HFFc6 (cell line): ENCODE data around the gene GDAP1L1. TPM values are rescaled to one million over a fixed set of nuclear protein-coding genes. Genes with fewer than 3 reads are reported as not detected.
A peak's percentile ranks its signal among the peaks of the same experiment; 100 is the strongest.

Source experiments
- DNase-seq: peaks from one replicate; pipeline ENCODE4 v3.0.0-alpha.2; 2018
- H3K27ac Mint-ChIP-seq: 2 replicates; pipeline ENCODE4 v1.8.0; 2020; ENCODE audit warnings: mild to moderate bottlenecking, mixed read lengths
- H3K27me3 Mint-ChIP-seq: 2 replicates; pipeline ENCODE4 v1.8.0; 2021; ENCODE audit warnings: mild to moderate bottlenecking, moderate library complexity, mixed read lengths; ENCODE audit not compliant: insufficient read depth
- H3K36me3 Mint-ChIP-seq: 2 replicates; pipeline ENCODE4 v1.8.0; 2021; ENCODE audit warnings: low read depth, mixed read lengths
- H3K4me1 Mint-ChIP-seq: 2 replicates; pipeline ENCODE4 v1.8.0; 2020; ENCODE audit warnings: low read depth, mixed read lengths
- H3K4me3 Mint-ChIP-seq: 2 replicates; pipeline ENCODE4 v1.8.0; 2020; ENCODE audit warnings: mild to moderate bottlenecking, moderate library complexity, mixed read lengths
- H3K9me3 Mint-ChIP-seq: 2 replicates; pipeline ENCODE4 v1.8.0; 2020; ENCODE audit warnings: mild to moderate bottlenecking, mixed read lengths
- CTCF ChIP-seq: fragments of 200-600 bp; sonication (generic); IDR thresholded peaks from 2 replicates; pipeline ENCODE4 v1.5.0; 2021; ENCODE audit warnings: antibody characterized with exemption, mild to moderate bottlenecking
- total RNA-seq, 6 experiments: library from RNA; stranded (reverse); fragmentation: NEBNext Ultra II Directional; extraction: Animal tissue kit (Norgen Biotek cat#: 25700); gene quantifications; 2 replicates in 1 of 6; 3 replicates in 5 of 6; pipeline ENCODE4 v1.2.3, GENCODE V29; 2021

The GDAP1L1 gene
- total RNA-seq, 6 experiments from 2014 or later = not detected

DNA sequence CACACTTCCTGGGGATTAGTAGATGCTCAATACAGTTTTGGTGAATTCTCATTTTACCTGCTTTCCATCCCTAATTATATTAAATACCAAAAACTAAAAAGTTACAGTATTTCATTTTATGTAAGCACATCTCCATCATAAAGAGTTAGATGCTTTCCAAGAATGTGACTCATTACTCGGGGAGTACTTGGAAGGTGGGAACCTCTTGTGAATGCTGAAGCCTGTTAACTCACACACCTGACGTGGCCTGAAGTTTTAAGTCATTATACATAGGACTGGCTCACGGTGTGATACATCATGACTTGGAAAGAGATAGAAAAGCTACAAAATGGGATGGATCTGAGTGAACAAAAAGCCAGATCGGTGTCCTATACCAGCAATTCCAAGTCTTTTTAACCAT lies 34.3 kb upstream of the GDAP1L1 start:
- Mint-ChIP-seq H3K4me1 (peaks cover 43% of the 10 kb centered on the region), H3K9me3 (no peaks in the 10 kb centered on the region), H3K4me3 (no peak overlapping the region), H3K27ac (no peak overlapping the region), H3K36me3 (peaks cover 16% of the 10 kb centered on the region), H3K27me3 (peaks cover 5% of the 10 kb centered on the region)
- no peak for DNase-seq
- TF ChIP-seq CTCF = no peak

DNA sequence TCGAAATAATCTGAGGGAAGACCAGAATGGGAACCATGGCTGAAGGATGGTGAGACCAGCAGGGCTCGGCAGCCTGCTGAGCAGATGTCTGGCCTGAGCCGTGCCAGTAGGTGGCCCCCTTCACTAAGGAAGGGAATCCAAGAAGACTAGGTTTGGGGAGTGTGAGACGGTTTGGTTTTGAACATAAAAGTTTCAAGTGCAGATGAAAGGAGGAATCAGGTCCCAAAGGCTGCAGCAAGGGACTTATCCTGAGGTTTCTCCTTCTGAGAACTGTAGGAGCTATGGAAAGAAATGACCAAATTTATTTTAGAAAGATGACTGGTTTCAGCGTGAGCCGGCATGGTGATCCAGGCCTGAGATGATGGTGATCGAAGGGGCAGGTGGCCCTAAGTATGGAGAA lies 32.0 kb upstream of the GDAP1L1 start:
- Mint-ChIP-seq H3K4me3 (no peak overlapping the region), H3K27ac (no peak overlapping the region), H3K9me3 (no peaks in the 10 kb centered on the region), H3K36me3 (peaks cover under 1% of the 10 kb centered on the region; the same call in 1 of the 2 replicates), H3K27me3 (peaks cover 3% of the 10 kb centered on the region), H3K4me1 (peaks cover 26% of the 10 kb centered on the region)
- peak; percentile 90 for TF ChIP-seq CTCF
- DNase-seq = peak; percentile 65

DNA sequence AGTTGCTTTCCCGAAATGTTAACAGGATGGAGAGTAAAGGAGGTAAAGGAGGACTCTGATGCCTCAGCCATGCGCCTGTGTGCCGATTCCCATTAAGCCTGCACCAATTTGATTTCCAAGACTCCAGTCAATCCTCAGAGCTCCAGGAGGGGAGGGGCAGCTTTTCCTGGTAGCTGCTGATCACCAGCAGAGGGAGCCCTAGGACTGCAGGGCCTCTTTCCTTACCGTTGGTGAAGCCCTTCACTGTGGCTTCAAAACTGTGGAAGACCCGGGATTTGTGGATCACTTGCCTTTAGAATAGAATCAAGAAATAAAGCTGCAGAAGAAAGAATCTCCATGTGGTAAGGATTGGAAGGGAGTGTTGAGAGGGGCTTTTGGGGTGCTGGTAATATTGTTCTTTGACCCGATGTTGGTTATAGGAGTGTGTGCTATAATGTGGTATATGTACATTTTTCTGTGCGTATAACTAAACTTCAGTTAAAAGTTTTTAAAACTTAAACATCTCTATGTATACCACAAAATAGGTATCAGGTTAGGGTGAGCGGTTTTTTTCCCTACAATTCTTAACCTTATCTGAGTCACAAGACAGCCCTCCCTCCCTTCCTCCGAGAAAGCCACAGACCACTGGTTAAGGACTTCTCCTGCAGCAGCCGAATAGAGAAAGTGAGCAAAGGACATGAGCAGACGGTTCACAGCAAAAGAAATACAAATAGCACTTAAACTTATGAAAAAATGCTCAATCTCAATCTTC lies 29.6 kb upstream of the GDAP1L1 start:
- Mint-ChIP-seq H3K4me1 (peaks cover 11% of the 10 kb centered on the region), H3K27ac (no peak overlapping the region), H3K36me3 (no peaks in the 10 kb centered on the region), H3K27me3 (no peaks in the 10 kb centered on the region; the same call in 1 of the 2 replicates), H3K9me3 (no peaks in the 10 kb centered on the region), H3K4me3 (no peak overlapping the region)
- TF ChIP-seq CTCF = peak; percentile 95
- peak; percentile 50 for DNase-seq

DNA sequence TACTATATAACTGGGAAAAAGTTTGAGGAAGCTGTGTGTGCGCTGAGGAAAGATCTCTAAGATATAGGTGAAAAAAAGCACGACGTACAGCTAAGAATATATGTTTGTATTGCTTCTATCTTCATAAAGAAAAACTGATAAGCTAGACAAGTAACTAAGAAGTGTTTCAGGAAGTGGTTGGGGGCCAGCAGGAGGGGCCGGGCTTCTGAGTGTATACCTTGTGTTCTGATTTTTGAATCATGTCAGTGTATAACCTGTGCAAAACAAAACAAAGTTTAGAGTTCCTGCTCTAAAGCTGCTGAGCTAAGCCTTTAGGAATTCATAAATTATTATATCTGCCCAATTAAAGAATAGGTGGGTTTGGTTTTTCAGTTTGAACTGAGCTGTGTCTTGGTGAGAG lies 28.7 kb upstream of the GDAP1L1 start:
- no peaks in the 10 kb centered on the region for H3K9me3 Mint-ChIP-seq
- TF ChIP-seq CTCF = no peak
- H3K36me3 Mint-ChIP-seq = no peaks in the 10 kb centered on the region
- DNase-seq = no peak
- H3K27ac Mint-ChIP-seq = no peak overlapping the region
- H3K4me1 Mint-ChIP-seq = peaks cover 11% of the 10 kb centered on the region
- no peaks in the 10 kb centered on the region; the same call in 1 of the 2 replicates for H3K27me3 Mint-ChIP-seq
- no peak overlapping the region for H3K4me3 Mint-ChIP-seq

DNA sequence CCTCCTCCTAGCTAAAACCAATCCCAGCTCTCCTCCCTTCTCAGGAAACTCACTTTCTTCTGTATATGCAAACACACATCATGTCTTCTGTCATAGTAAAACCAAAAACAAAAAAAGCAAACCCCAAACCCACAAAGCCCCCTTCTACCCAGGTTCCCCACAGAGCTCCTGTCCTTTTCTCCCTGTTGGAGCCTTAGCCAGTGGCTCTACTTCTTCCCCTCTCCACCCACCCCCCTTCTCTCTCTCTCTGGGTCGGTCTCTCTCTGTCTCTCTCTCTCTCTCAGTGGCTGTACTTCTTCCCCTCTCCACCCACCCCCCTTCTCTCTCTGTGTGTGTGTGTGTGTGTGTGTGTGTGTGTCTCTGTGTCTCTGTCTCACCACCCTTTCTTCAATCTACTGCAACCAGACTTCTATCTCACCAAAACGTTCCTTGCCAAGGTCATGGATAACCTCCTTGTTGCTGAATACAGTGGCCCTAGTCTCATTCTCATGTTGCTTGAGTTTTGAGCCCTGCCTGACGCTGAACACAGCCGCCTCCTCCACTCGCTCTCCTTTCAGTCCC lies 27.9 kb upstream of the GDAP1L1 start:
- Mint-ChIP-seq H3K9me3 (no peaks in the 10 kb centered on the region), H3K36me3 (no peaks in the 10 kb centered on the region), H3K4me1 (peaks cover 11% of the 10 kb centered on the region), H3K4me3 (no peak overlapping the region), H3K27ac (no peak overlapping the region), H3K27me3 (no peaks in the 10 kb centered on the region; the same call in 1 of the 2 replicates)
- DNase-seq = no peak
- TF ChIP-seq CTCF = no peak
